ENCODE results near the gene USP31. TPM values are rescaled to one million over a fixed set of nuclear protein-coding genes. Genes with fewer than 3 reads are reported as not detected.

The USP31 gene
- total RNA-seq, 1 experiment from 2014 or later: 6.7 TPM

GRCh38 chr16:23147666-23148065, 1.6 kb downstream of the USP31 start:
- Histone ChIP-seq H3K79me2 (ENCODE audit: low read length) (peaks cover 53% of the 10 kb centered on the region), H3K27me3 (ENCODE audit: low read length) (no peaks in the 10 kb centered on the region), H3K9ac (ENCODE audit: low read length) (no peak overlapping the region), H3K27ac (ENCODE audit: low read length) (no peak overlapping the region), H3F3A (ENCODE audit: low read length, unreplicated experiment) (no peaks in the 10 kb centered on the region), H3K36me3 (ENCODE audit: low read depth, low read length) (no peaks in the 10 kb centered on the region), H3K9me2 (replicated peaks; ENCODE audit: low read length) (no peaks in the 10 kb centered on the region), H3K9me3 (ENCODE audit: low read length) (no peaks in the 10 kb centered on the region), H3K4me2 (ENCODE audit: low read length) (peak overlapping the region; percentile 93), H3K4me3 (ENCODE audit: low read length) (peak overlapping the region; percentile 75), H2AFZ (ENCODE audit: low read length) (no peak overlapping the region), H4K20me1 (ENCODE audit: low read length) (no peaks in the 10 kb centered on the region), H3K4me1 (ENCODE audit: insufficient read depth, low read length) (peaks cover 27% of the 10 kb centered on the region)
- TF ChIP-seq, protein P1, sequence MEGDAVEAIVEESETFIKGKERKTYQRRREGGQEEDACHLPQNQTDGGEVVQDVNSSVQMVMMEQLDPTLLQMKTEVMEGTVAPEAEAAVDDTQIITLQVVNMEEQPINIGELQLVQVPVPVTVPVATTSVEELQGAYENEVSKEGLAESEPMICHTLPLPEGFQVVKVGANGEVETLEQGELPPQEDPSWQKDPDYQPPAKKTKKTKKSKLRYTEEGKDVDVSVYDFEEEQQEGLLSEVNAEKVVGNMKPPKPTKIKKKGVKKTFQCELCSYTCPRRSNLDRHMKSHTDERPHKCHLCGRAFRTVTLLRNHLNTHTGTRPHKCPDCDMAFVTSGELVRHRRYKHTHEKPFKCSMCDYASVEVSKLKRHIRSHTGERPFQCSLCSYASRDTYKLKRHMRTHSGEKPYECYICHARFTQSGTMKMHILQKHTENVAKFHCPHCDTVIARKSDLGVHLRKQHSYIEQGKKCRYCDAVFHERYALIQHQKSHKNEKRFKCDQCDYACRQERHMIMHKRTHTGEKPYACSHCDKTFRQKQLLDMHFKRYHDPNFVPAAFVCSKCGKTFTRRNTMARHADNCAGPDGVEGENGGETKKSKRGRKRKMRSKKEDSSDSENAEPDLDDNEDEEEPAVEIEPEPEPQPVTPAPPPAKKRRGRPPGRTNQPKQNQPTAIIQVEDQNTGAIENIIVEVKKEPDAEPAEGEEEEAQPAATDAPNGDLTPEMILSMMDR (conservative IDR thresholded peaks at IDR 0.05; ENCODE audit: low read depth, low read length): no peak
- TF ChIP-seq EZH2 (IDR thresholded peaks at IDR 0.05; ENCODE audit: low read length, unreplicated experiment) (no peak), EZH2phosphoT487 (IDR thresholded peaks at IDR 0.05; ENCODE audit: borderline replicate concordance, low read length) (no peak)
- CTCF ChIA-PET: no interaction called here
- intact Hi-C loops (cut with micrococcal nuclease): no loop called here
- no peak for DNase-seq
- POLR2A ChIA-PET (ENCODE audit: unreplicated experiment): no interaction called here
- BruUV-seq (replicated peaks): no TSS peak
- no peak for ATAC-seq

GRCh38 chr16:23146877-23147601, 2.2 kb downstream of the USP31 start:
- ChIA-PET CTCF (no interaction called here), POLR2A (ENCODE audit: unreplicated experiment) (no interaction called here)
- H4K20me1 ChIP-seq (ENCODE audit: low read length): no peaks in the 10 kb centered on the region
- no peak overlapping the region for H3K9ac ChIP-seq (ENCODE audit: low read length)
- H3F3A ChIP-seq (ENCODE audit: low read length, unreplicated experiment): no peaks in the 10 kb centered on the region
- no peaks in the 10 kb centered on the region for H3K36me3 ChIP-seq (ENCODE audit: low read depth, low read length)
- H3K79me2 ChIP-seq (ENCODE audit: low read length): peaks cover 59% of the 10 kb centered on the region
- peaks cover 27% of the 10 kb centered on the region for H3K4me1 ChIP-seq (ENCODE audit: insufficient read depth, low read length)
- intact Hi-C loops (cut with micrococcal nuclease): no loop called here
- ATAC-seq: no peak
- no peak for DNase-seq
- no peaks in the 10 kb centered on the region for H3K27me3 ChIP-seq (ENCODE audit: low read length)
- peak overlapping the region; percentile 75 for H3K4me3 ChIP-seq (ENCODE audit: low read length)
- H3K9me3 ChIP-seq (ENCODE audit: low read length): no peaks in the 10 kb centered on the region
- H3K4me2 ChIP-seq (ENCODE audit: low read length): peak overlapping the region; percentile 93
- TF ChIP-seq EZH2 (IDR thresholded peaks at IDR 0.05; ENCODE audit: low read length, unreplicated experiment) (no peak), EZH2phosphoT487 (IDR thresholded peaks at IDR 0.05; ENCODE audit: borderline replicate concordance, low read length) (no peak)
- TF ChIP-seq, protein P1 (conservative IDR thresholded peaks at IDR 0.05; ENCODE audit: low read depth, low read length): no peak
- peak overlapping the region; percentile 13; the same call in 1 of the 2 replicates for H3K27ac ChIP-seq (ENCODE audit: low read length)
- no peaks in the 10 kb centered on the region for H3K9me2 ChIP-seq (replicated peaks; ENCODE audit: low read length)
- H2AFZ ChIP-seq (ENCODE audit: low read length): no peak overlapping the region
- no TSS peak for BruUV-seq (replicated peaks)

- Histone ChIP-seq H3K27ac (ENCODE audit: low read length) (peak overlapping the region; percentile 68), H3K9me2 (replicated peaks; ENCODE audit: low read length) (no peaks in the 10 kb centered on the region), H2AFZ (ENCODE audit: low read length) (peak overlapping the region; percentile 29; the same call in 1 of the 2 replicates), H3K4me3 (ENCODE audit: low read length) (peak overlapping the region; percentile 38; the same call in 1 of the 2 replicates), H3K27me3 (ENCODE audit: low read length) (no peaks in the 10 kb centered on the region), H3K9ac (ENCODE audit: low read length) (no peak overlapping the region), H3F3A (ENCODE audit: low read length, unreplicated experiment) (no peaks in the 10 kb centered on the region), H4K20me1 (ENCODE audit: low read length) (no peaks in the 10 kb centered on the region), H3K4me1 (ENCODE audit: insufficient read depth, low read length) (peaks cover 27% of the 10 kb centered on the region), H3K79me2 (ENCODE audit: low read length) (peaks cover 73% of the 10 kb centered on the region), H3K9me3 (ENCODE audit: low read length) (no peaks in the 10 kb centered on the region), H3K4me2 (ENCODE audit: low read length) (peak overlapping the region; percentile 93), H3K36me3 (ENCODE audit: low read depth, low read length) (no peaks in the 10 kb centered on the region)
- ATAC-seq: peak; percentile 1; the same call in 1 of the 2 replicates
- no TSS peak for BruUV-seq (replicated peaks)
- intact Hi-C loops (cut with micrococcal nuclease): no loop called here
- DNase-seq: peak; percentile 77
- POLR2A ChIA-PET (ENCODE audit: unreplicated experiment): no interaction called here
- CTCF ChIA-PET: no interaction called here
- TF ChIP-seq EZH2 (IDR thresholded peaks at IDR 0.05; ENCODE audit: low read length, unreplicated experiment) (no peak), EZH2phosphoT487 (IDR thresholded peaks at IDR 0.05; ENCODE audit: borderline replicate concordance, low read length) (no peak)
- TF ChIP-seq, protein P1 (conservative IDR thresholded peaks at IDR 0.05; ENCODE audit: low read depth, low read length): no peak
Observed at GRCh38 chr16:23145608-23146007, 3.6 kb downstream of the USP31 start.
